ENCODE results near the gene EPC2. TPM values are rescaled to one million over a fixed set of nuclear protein-coding genes. Genes with fewer than 3 reads are reported as not detected.
A peak's percentile ranks its signal among the peaks of the same experiment; 100 is the strongest.

Gene EPC2
- total RNA-seq, 1 donor from 2014 or later, result 6.5 TPM

DNA sequence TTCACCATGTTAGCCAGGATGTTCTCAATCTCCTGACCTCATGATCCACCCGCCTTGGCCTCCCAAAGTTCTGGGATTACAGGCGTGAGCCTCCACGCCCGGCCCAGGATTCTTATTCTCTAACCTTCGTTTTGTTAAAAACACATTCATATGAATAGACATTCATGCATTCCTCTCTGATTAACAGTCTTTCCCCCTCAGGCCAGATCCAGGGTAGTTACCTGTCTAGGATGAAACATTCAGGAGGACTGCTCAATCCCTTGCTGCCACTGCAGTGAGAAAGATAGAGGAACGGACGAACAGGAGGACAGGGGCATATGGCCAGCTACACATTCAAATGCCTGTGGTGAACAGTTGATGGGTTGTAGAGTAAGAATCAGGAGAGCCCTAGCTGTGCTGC, 39.6 kb upstream of the EPC2 start:
- no peak overlapping the region for H3K27ac ChIP-seq
- H3K36me3 ChIP-seq, result no peaks in the 10 kb centered on the region
- H3K4me3 ChIP-seq, result no peak overlapping the region
- no peaks in the 10 kb centered on the region for H3K9me3 ChIP-seq
- no peaks in the 10 kb centered on the region for H3K4me1 ChIP-seq
- no peaks in the 10 kb centered on the region for H3K27me3 ChIP-seq
- TF ChIP-seq, protein P1, sequence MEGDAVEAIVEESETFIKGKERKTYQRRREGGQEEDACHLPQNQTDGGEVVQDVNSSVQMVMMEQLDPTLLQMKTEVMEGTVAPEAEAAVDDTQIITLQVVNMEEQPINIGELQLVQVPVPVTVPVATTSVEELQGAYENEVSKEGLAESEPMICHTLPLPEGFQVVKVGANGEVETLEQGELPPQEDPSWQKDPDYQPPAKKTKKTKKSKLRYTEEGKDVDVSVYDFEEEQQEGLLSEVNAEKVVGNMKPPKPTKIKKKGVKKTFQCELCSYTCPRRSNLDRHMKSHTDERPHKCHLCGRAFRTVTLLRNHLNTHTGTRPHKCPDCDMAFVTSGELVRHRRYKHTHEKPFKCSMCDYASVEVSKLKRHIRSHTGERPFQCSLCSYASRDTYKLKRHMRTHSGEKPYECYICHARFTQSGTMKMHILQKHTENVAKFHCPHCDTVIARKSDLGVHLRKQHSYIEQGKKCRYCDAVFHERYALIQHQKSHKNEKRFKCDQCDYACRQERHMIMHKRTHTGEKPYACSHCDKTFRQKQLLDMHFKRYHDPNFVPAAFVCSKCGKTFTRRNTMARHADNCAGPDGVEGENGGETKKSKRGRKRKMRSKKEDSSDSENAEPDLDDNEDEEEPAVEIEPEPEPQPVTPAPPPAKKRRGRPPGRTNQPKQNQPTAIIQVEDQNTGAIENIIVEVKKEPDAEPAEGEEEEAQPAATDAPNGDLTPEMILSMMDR (IDR thresholded peaks at IDR 0.05), result no peak
- DNase-seq (ENCODE audit: low spot score in 2 of 2), result no peak
- intact Hi-C loops (cut with DNase I), result loop anchor here (5.0 kb wide), 1 partner anchor 32 kb away; no protein-coding TSS in a partner anchor

DNA sequence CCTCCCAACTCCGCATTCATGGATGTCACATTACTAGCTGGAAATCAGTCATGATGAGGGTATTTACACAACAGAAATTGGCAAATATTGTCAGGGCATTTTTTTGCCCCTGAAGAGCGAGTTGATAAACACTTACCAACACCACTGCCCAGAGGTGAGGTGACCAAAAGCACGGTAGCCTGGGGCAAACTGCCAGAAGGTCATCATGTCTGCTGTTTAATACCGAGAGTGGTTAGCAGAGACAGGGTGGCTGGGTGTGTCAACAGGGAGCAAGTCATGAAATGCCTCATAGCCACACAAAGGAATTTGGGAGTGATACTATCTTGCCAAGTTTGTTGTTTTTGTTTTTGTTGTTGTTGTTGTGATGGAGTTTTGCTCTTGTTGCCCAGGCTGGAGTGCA, 37.0 kb upstream of the EPC2 start:
- Histone ChIP-seq H3K27ac (no peak overlapping the region), H3K36me3 (no peaks in the 10 kb centered on the region), H3K4me3 (no peak overlapping the region), H3K4me1 (no peaks in the 10 kb centered on the region), H3K27me3 (no peaks in the 10 kb centered on the region), H3K9me3 (no peaks in the 10 kb centered on the region)
- TF ChIP-seq, protein P1 (IDR thresholded peaks at IDR 0.05), result no peak
- intact Hi-C loops (cut with DNase I), result no loop called here
- DNase-seq (ENCODE audit: low spot score in 2 of 2), result no peak

DNA sequence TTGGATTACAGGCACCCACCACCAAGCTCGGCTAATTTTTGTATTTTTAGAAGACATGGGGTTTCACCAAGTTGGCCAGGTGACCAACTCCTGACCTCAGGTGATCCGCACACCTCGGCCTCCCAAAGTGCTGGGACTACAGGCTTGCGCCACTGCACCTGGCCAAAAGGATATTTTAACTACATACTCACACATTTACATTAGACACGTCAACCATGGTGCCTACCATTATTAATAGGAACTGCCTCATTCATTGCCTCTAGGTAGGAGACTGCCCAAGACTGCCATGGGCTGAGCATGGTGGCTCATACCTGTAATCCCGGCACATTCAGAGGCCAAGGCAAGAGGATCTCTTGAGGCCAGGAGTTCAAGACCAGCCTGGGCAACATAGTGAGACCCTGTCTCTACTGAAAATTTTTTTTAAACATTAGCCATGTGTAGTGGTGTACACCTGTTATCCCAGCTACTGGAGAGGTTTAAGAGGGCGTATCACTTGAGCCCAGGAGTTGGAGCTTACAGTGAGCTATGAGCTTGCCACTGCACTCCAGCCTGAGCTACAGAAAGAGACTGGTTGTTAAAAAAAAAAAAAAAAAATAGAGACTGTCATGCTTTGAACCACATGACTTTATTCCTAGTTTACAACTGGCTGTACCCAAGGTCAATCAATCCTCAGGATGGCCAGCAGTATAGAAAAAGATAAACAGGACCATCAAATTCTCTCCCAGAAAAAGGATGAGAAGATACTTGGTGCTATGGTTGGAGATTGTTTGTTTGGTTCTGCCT, 31.1 kb upstream of the EPC2 start:
- H3K36me3 ChIP-seq, result no peaks in the 10 kb centered on the region
- intact Hi-C loops (cut with DNase I), result no loop called here
- H3K4me1 ChIP-seq, result peaks cover 5 to 20% of the 10 kb centered on the region in 2 donors
- no peak overlapping the region for H3K4me3 ChIP-seq
- H3K27me3 ChIP-seq, result no peaks in the 10 kb centered on the region
- TF ChIP-seq, protein P1 (IDR thresholded peaks at IDR 0.05), result no peak
- no peak for DNase-seq (ENCODE audit: low spot score in 2 of 2)
- no peaks in the 10 kb centered on the region for H3K9me3 ChIP-seq
- peak overlapping the region in 1 of 2 donors; percentile 55 for H3K27ac ChIP-seq

DNA sequence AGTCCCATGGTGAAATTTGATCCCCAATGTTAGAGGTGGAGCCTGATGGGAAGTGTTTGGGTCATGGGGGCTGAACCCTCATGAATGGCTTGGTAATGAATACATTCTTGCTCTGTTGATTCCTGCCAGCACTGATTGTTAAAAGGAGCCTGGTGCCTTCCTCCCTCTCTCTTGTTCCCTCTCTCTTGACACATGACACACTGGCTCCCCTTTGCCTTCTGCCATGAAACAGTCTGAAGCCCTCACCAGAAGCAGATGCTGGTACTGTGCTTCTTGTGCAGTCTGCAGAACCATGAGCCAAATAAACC, 30.6 kb upstream of the EPC2 start:
- peaks cover 5 to 20% of the 10 kb centered on the region in 2 donors for H3K4me1 ChIP-seq
- H3K36me3 ChIP-seq, result no peaks in the 10 kb centered on the region
- intact Hi-C loops (cut with DNase I), result no loop called here
- no peak for DNase-seq (ENCODE audit: low spot score in 2 of 2)
- TF ChIP-seq, protein P1 (IDR thresholded peaks at IDR 0.05), result no peak
- no peaks in the 10 kb centered on the region for H3K9me3 ChIP-seq
- H3K27ac ChIP-seq, result peak overlapping the region; percentile 26 to 55
- no peak overlapping the region for H3K4me3 ChIP-seq
- no peaks in the 10 kb centered on the region for H3K27me3 ChIP-seq

DNA sequence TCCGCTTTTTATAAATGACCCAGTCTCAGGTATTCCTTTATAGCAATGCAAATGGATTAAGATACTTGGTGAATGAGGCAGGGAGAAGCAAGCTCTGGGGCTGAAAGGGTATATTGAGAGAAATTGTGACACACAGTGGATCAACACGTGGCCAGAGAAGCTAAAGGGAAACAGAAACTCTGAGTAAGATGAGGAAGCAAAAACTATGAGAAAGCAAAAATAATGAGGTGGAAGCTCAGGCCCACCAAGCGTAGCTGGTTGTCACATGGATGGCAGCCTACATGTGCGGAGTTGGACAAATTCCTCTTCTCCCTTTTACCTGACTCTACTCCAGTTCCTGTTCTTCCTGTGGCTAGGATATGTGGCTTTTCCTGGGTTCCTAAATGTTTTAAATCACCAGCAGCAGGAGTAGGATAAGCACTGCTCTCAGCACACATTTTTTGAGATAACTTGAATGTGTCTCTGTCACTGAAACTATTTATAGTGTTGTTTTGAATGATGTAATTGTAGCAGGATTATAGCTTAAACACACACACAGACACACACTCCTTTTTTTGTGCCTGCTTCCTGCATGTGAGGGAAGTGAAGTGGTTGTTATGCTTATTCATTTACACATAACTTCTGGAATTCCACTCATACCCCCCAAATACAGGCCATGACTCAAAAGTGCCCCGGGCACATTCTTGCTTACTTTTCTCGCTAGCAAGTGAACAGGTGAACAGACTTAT, 30.1 kb upstream of the EPC2 start:
- TF ChIP-seq, protein P1 (IDR thresholded peaks at IDR 0.05), result no peak
- Histone ChIP-seq H3K36me3 (no peaks in the 10 kb centered on the region), H3K4me1 (peaks cover 5 to 22% of the 10 kb centered on the region in 2 donors), H3K4me3 (peak overlapping the region in 1 of 2 donors; percentile 4), H3K9me3 (no peaks in the 10 kb centered on the region), H3K27me3 (no peaks in the 10 kb centered on the region), H3K27ac (peak overlapping the region; percentile 26 to 55)
- DNase-seq (ENCODE audit: low spot score in 2 of 2), result no peak
- intact Hi-C loops (cut with DNase I), result no loop called here
